Ammon's horn (tissue), 1 donor: ENCODE measurements around the gene USP2.
A peak's percentile ranks its signal among the peaks of the same experiment; 100 is the strongest.

Source experiments
- DNase-seq: peaks from one replicate; pipeline ENCODE4 v3.0.0-alpha.2; 2016; ENCODE audit warnings: low spot score

Gene USP2

DNA sequence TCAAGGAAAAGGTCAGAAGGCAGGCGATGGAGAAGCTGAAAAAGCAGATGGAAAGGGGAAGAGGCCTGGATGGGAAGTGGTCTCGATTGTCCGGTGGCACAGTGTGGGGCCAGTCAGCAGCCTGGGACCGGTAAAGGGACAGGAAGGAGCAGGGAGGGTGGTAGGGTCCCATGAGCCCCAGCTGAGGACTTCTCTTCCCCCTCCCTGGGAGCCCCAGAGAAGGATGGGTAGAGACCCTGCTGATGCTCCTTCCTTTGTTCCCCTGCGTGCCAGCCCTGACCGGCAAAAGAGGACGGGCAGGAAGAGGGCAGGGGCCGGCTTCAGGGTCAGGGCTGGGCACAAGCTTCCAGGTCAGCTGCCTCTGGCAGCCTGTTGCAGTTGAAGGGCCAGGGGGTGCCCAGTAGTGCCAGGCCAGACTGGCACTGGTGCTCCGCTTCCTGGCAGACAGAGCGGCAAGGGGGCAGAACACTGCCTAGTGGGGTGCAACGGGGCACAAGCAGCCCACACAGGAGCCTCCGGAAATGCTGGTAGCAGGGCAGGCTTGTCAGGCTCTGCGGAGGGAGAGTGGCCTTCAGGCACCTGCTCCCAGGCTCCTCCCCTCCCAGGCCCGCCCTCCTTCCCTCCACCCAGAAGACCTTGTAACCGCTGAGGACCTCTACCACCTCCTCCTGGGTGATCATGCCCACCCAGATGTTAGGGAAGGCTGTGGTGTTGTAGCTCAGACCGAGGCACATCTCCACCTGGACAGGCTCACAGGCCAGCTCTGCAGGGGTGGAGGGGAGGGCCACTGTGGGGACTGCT, 40.1 kb downstream of the USP2 start:
- no peak for DNase-seq

DNA sequence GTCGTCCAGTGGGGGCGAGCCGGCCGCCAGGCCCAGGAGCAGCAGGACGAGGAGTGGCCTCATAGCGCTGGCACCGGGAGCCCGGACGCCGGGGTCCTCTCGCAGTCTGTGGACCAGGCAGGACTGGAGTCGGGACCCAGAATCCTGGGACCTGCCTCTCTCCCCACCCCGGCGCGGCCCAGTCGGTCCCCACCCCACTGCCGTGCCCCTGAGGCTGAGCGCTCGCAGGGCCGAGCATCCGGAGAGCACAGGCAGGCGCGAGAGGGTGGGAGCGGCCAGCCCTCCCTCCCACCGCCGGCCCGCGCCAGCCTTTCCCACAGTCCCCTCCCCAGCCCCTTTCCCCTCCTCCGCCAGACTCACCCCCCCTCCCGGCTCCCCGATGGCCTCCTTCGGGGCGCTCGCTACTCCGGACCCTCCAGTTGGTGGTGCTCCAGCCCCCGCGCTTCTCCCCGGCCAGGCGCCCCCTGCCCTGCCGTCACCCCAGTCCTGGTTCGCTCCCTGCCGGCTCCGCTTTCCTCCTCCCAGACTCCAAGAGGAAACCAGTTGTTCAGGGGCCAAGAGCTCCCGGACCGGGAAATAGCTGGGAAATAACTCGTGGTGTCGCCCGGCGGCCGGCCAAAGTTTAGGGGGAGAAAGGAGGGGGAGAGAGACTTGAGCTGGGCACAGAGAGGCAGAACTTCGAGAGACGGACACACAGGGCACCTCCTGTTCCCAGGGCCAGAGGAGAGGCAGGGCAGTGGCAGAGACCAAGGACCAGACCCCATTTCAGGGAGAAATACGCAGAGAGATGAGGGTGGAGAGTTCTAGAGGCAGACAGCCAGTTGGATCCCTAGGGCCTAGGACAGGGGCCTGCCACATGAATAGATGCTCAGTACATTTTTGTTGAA, 40.9 kb downstream of the USP2 start, which contains the start of gene C1QTNF5:
Gene C1QTNF5 (minus strand): TSS at position 549 of the 887 bp plus-strand sequence. CDS start 486 bp downstream, at position 63.
- DNase-seq, result no peak

DNA sequence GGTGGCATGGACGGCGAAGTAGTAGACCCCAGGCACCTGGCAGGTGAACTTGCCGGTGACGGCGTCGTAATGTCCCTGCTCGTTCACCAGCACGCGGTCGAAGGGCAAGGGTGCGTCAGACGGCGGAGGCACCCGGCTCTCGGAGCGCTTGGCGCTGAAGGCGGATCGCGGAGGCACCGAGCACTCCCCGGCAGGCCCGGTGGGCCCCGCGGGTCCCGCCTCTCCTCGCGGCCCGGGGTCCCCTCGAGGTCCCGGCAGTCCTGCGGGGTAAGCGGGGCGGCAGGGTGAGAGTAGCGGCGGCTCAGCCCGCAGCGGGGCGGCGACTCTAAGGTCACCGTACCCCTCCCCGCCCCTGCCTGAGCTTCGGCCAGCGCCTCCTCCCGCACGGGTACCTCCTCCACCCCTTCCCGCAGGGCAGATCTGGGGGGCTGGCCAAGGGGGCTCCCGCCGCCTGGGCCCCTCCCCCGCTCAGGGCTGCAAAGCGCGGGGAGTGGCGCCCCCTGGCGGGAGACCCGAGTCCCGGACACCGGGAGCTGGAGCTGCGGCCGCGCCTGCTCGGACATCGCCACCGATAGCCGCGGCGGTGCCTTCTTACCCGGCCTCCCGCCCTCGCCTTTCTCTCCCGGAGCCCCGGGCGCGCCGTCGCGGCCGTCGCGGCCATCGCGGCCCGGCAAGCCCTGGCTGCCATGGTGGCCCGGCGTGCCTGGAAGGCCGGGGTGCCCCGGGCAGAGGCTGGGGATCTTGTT, 41.7 kb downstream of the USP2 start:
- peak; percentile 79 for DNase-seq

DNA sequence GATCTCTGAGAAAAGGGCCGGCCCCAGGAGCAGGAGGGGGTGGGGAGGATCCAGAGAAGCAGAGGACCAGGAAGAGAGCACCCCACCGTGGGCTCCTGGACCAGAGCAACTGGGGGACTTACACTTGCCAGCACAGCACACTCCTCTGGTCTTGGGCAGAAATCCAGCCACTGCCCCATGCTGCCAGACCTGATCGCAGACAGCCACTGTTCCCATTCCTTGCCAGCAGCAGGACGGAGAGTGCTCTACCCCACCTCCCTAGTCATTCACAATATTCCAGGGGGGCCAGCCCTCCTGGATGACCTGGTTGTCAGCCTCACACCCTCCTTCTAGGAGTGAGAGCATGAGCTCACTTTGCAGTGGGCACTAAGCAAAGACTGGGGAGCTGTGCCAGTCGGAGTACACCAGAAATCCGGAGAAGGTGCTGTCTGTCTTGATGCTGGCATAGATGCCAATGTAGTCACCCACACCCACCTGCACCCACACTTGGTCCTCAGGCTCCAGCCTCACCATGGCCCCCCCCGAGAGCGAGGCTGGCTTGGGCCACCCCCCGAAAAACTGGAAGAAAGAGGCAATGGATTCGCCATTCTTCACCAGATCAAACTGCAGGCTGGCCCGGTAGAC, 42.4 kb downstream of the USP2 start:
- no peak for DNase-seq

DNA sequence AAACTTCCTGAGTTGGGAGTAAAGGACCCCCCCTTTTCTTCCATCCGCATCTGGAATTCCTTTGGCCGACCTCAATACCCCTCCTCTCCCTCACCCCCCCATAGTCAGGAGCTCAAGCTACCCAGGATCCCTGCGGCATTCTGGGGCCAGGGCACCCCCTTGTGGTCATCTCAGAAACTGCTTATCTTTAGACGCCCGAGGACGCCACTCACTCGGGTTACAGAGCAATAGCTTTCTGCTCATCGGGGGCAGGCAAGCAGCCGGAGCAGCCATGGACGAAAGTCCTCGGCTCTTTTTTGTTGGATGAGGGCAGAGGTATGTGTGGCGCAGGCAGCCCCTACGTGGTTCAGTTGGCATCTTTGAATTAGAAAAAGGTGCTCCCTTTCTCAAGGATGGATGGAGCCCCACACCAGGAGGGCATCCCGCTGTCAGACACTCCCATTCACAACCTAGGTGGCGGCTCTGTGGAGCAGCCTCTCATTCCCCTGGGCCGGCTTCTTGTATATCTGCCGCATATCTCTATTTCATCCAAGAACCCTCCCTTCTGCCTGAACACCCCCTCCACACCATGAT, 43.1 kb downstream of the USP2 start:
- peak; percentile 85 for DNase-seq

DNA sequence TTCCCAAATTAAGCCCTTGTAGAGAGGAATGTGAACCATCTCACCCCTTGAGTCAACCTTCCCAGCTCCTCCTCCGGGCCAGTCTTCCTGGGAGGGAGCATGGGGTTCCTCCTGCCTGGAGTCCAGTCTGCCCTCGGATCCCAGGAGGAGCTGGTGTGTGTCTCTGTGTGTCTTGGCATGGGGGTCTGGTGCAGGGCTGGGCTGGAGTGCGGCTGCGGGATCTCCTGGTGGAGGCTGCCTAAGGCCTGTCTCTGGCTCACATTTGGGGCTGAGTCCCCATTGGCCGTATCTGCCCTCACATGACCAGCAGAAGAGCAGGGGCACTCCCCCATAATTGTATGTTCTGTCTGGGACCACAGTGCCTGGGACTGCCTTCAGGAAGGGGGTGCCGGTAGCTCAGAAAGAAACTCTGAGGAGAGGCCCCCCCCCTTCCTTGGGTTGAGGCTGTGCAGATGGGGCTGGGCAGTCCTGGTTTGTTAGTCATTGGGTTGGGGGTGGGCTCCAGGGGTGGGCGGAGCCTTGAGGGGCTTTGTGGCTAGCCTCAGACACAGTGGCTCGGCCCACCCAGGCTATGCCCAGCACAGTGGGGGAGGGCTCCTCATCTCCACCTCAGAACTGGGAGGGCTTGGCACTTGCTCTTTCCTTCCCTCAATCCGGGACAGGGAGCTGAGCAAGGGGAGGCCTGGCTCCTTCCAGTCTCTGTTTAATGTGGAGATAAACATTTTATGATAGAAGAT, 43.7 kb downstream of the USP2 start:
- DNase-seq, result no peak

DNA sequence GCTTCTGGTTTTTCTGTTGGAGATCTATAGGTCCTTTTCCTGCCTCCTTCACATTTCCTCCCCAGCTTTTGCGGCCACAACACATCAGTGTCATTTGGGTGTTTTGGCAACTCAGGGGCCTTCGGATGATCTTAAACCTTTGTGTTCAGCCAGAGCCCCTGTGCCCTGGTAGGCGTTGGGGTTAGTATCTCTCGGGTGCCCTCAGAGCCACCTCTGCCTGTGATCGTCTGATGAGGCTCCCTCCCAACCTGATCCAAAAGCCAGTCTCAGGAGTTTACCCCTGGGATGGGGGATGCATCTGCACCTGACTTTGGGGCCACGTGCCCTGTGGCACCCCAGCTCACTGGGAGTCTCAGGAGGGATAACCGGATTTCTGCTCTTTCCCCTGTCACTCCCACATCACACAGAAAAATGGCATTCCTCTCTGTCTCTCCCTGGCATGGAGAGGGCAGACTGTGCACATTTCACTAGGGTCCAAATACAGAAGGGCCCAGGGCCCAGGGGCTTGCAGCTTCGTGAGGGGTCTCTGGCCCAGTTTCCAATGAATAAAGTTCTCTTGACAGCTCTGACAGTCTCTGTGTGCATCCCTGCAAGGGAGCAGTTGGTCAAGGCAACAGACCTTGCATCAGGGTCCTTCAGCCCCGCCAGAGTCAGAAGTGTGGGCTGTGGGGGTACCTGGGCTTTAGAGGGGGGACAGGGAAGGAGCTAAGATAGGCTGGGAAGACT, 44.6 kb downstream of the USP2 start:
- DNase-seq, result no peak

DNA sequence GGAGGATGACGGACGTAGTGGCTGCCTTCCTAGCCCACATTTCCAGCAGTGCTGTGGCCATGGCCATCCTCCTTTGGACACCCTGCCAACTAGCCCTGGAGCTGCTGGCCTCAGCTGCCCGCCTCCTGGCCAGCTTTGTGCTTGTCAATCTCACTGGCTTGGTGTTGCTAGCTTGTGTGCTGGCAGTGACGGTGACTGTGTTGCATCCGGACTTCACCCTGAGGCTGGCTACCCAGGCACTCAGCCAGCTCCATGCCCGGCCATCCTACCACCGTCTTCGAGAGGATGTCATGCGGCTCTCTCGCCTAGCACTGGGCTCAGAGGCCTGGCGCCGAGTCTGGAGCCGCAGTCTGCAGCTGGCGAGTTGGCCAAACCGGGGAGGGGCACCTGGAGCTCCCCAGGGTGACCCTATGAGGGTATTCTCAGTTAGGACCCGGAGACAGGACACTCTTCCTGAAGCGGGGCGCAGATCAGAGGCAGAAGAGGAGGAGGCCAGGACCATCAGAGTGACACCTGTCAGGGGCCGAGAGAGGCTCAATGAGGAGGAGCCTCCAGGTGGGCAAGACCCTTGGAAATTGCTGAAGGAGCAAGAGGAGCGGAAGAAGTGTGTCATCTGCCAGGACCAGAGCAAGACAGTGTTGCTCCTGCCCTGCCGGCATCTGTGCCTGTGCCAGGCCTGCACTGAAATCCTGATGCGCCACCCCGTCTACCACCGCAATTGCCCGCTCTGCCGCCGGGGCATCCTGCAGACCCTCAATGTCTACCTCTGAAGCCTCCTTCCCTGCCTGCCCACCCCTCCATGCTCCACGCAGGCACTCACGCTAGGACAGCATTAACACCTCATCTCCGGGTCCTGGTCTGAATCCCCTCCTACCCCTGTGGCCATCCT, 45.6 kb downstream of the USP2 start:
- DNase-seq, result no peak

DNA sequence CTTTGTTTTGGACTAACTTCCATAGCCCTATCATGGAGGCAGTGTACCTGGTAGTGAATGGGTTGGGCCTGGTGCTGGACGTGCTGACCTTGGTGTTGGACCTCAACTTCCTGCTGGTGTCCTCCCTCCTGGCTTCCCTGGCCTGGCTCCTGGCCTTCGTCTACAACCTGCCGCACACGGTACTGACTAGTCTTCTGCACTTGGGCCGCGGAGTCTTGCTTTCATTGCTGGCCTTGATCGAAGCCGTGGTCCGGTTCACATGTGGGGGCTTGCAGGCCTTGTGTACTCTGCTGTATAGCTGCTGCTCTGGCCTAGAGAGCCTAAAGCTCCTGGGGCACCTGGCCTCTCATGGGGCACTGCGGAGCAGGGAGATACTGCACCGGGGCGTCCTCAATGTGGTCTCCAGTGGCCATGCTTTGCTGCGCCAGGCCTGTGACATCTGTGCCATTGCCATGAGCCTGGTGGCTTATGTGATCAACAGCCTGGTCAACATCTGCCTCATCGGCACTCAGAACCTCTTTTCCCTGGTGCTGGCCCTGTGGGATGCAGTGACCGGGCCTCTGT, 46.3 kb downstream of the USP2 start:
- no peak for DNase-seq

DNA sequence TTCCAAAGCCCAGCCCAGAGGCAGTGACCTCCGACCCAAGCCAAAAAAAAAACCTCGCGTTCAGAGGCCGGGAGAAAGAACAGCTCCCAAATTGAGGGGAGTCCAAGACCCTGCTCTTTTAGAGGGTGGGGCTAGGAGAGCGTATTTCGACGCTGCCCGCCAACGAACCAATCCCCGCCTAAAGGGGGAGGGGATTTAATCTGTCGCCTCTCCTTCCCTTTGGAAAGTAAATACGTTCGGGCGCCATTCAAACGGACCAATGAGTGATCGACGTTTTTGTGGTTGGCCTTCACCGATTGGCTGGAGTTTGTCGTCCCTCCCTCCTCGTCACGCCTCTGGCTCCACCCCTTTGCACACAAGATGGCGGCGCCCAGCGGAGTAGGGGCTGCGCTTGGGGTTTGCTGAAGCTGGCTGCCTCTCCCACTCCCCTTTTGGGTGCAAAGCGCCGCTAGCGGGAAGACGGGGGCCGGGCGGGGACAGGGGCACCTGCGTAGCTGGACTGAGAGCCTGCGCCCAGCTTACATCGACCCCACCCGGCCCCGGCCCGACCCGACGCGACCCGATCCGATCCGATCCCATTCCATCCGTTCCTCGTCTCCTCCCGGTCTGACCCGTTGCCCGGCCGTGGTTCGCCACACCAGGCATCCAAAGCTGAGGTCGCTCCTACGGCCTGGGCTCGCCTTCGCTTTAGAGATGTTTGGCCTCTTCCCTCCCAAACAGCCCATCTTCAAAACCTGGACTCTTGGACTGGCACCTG, 47.1 kb downstream of the USP2 start, which contains the start of gene RNF26:
Gene RNF26 (plus strand): TSS at position 354 of the 757 bp plus-strand sequence. CDS start 596 bp downstream, outside the sequence.
- DNase-seq, result peak; percentile 99

DNA sequence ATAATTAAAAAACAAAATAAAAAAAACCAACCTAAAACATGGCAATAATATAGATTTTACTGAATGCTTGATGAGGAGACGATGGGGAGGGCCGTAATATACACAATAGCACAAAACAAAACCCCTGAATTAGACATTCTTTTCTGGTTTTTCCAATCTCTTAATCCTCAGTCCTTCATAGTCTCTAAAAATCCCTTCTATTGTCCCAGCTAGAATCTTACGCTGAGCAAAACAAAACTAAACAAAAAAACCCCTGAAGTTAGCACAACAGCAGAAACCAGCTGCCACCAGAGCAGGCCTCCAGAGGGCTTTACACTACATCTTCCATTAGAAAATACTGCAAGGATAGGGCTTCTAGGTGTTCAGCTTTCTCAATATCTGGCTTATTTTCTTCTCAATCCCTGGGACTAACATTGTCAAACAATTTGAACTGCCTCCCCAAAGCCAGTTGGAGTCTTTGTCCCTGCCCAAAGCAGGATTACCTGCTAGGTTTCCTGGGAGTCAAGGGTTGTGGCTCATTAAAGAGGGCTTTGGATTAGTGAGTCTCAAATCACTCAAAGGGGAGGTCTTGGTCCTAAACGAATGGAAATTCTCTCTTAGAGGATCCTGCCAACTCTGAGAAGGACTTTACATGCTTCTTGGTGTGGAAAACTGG, 49.3 kb downstream of the USP2 start:
- no peak for DNase-seq

DNA sequence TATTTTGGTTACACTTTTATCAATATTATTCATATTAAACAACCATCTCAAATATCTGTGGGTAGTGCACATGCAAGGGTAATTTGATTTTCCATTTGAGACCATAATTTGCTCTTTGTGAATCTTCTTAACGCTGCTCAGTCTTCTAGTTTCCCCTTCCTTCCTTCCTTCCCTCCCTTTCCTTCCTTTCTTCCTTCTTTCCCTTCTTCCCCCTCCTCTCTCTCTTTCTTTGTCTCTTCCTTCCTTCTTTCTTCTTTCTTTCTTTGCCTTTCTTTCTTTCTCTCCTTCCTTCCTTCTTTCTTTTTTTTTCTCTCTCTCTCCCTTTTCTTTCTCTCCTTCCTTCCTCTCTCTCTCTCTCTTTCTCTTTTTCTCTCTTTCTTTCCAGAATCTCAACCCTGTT, 51.3 kb downstream of the USP2 start:
- DNase-seq, result no peak

DNA sequence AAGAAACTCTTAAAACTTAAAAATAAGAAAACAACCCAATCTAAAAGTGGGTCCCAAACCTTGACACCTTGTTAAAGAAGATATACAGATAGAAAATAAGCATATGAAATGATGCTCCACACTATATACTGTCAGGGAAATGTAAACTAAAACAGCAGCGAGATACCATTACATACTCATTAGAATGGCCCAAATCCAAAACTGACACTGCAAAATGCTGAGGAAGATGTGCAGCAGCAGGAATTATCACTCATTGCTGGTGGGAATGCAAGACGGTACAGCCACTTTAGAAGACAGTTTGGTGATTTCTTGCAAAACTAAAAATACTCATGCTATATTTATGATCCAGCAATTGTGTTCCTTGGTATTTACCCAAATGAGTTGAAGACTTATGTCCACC, 52.2 kb downstream of the USP2 start:
- DNase-seq, result no peak

DNA sequence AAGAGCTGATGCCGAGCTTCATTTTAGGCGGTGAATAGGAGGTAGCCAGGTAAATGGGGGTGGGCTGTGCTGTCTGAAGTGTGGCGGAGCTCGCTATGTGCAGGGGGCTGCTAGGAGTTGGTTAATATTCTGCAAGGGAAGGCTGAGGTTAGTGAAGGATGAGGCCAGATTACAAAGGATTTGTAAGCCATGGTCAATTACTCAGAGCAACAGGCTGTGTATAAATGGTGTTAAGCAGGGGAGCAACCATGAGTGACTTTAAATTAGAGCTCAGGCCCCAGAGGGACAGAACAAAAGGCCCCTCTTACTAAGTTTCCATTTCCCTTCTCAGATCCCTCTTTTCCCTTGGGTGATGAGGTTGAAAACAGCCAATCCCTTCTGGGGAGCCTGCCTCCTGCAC, 57.3 kb downstream of the USP2 start:
- DNase-seq, result no peak

DNA sequence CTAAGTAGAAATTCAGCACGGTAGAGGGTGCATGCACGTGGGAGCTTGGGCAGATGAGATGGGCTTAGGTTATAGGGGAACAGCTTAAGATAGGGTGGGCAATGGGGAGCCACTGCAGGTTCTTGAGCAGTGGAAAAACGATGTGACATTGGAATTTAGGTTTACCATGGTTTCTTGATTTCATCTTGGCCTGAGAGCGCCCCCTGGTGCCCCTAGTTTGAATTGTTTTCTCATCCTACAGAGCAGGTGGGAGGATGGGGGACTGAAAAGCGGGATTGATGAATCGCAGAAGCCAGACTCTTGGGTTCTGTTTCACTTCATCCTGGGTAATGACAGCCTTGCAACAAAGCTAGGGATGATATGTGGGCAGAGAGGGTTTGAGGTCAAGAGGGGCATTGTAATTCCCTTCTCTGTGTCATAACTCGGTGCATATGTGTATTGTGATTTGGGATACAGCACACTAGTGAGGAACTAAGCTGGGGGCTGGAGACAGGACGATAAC, 57.9 kb downstream of the USP2 start:
- DNase-seq, result peak; percentile 78

DNA sequence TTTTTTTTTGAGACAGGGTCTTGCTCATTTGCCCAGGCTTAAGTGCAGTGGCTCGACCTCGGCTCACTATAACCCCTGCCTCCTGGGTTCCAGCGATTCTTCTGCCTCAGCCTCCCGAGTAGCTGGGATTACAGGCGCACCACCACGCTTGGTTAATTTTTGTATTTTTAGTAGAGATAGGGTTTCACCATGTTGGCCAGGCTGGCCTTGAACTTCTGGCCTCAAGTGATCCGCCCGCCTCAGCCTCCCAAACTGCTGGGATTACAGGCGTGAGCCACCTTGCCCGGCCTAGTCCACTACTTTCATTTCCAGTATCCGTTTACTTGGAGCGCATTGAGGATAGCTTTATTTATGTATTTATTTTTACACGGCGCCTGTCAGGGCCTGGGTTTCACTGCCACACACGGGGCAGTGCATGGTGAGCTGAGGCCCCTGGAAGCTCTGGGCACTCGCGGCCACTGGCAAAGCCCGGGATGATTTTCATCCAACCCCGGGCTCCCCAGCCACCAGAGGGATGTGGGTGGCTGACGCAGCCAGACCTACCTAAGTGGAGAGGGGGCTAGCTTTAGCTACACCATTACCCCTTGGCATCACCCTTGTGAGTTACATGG, 58.5 kb downstream of the USP2 start:
- DNase-seq, result no peak

DNA sequence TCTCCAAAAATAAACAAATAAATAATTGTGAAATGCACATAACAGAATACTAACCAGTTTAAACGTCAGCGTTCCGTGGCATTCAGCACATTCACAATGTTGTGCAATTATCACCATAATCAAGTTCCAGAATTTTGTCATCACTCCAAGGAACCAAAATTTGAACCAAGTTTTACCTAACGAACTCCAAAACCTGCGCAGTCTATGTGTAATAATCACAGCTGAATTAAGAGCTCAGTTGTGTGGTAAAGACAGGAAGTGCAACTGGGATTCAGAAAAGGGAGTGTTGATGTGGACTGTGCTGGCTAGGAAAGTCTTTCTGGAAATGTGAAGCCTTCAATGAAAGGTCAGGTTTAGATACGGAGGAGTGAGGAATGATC, 59.1 kb downstream of the USP2 start:
- no peak for DNase-seq
